IPS DF 6.9 (cell line): ENCODE data around the gene LPP.

Source experiments
- DNase-seq: peaks from one replicate; pipeline ENCODE4 v3.0.0-alpha.2; 2013; ENCODE audit warnings: low read depth, low spot score
- H3K27ac ChIP-seq: one replicate; pipeline ENCODE4 v1.5.1; 2013; ENCODE audit warnings: low read length, control low read depth
- H3K27me3 ChIP-seq: 2 replicates; pipeline ENCODE4 v1.6.1; 2013; ENCODE audit warnings: mild to moderate bottlenecking, low read length; ENCODE audit not compliant: control insufficient read depth, insufficient read depth
- H3K36me3 ChIP-seq: 2 replicates; pipeline ENCODE4 v1.6.1; 2013; ENCODE audit warnings: low read length; ENCODE audit not compliant: control insufficient read depth, insufficient read depth
- H3K4me1 ChIP-seq: 2 replicates; pipeline ENCODE4 v1.6.1; 2013; ENCODE audit warnings: low read length; ENCODE audit not compliant: control insufficient read depth, insufficient read depth
- H3K4me3 ChIP-seq: 2 replicates; pipeline ENCODE4 v1.5.1; 2013; ENCODE audit warnings: mild to moderate bottlenecking, low read length
- H3K9me3 ChIP-seq: 2 replicates; pipeline ENCODE4 v1.6.1; 2013; ENCODE audit warnings: low read length, inconsistent platforms; ENCODE audit not compliant: control insufficient read depth, insufficient read depth
- WGBS: extraction: QIAGEN DNeasy Blood & Tissue Kit; methylation state at CpG from one replicate; pipeline ENCODE4 v1.1.7; 2013; ENCODE audit warnings: mixed read lengths, missing lambda C conversion rate; ENCODE audit not compliant: insufficient read length, insufficient coverage; 5-methylcytosine and 5-hydroxymethylcytosine counted together

The LPP gene

DNA sequence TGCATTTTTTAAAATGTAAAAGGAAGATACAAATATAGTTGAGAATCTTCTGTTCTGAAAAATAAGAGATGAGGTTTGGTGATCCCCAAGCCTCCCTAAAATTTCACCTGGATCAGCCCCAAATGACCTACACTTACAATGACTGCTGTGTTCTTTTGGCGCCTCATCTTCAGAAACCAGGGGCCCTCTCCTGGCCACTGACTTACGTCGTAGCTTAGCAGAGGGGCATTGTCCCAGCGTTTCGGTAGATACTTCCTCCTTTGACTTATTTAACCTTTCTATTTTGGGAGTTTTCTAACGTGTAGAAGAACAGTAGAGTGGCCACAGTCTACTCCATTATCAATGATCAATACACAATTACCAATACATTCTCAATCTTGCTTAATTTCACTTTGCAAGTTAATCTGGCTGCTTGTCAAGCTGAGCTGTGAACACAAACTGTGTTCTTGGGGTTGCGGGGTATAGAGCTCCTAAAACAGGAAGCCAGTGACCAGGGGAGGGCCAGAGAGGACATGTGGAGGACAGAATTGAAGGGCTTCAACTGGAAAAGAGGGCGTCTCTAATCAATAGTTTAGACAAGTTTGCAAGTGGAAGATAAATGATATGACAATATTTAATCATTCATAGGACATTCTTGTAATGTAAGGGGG is 419.5 kb downstream of the LPP start:
- no peaks in the 10 kb centered on the region for H3K36me3 ChIP-seq
- no peak for DNase-seq

GRCh38 chr3:188573956-188574355 is 420.0 kb downstream of the LPP start:
- no CpG with 5 or more reads among the region's 3 CpGs for WGBS
- Histone ChIP-seq H3K4me1 (no peaks in the 10 kb centered on the region), H3K27me3 (no peaks in the 10 kb centered on the region), H3K27ac (no peak overlapping the region), H3K9me3 (no peaks in the 10 kb centered on the region), H3K36me3 (no peaks in the 10 kb centered on the region), H3K4me3 (no peak overlapping the region)
- DNase-seq: no peak

More for the DNA sequence above, 419.5 kb downstream of the LPP start:
- no CpG with 5 or more reads among the region's 8 CpGs for WGBS
- Histone ChIP-seq H3K27me3 (no peaks in the 10 kb centered on the region), H3K9me3 (no peaks in the 10 kb centered on the region), H3K4me1 (no peaks in the 10 kb centered on the region), H3K27ac (no peak overlapping the region), H3K4me3 (no peak overlapping the region)

GRCh38 chr3:188574885-188575284 is 420.9 kb downstream of the LPP start:
- no peaks in the 10 kb centered on the region for H3K9me3 ChIP-seq
- H3K4me1 ChIP-seq: no peaks in the 10 kb centered on the region
- WGBS: no CpG with 5 or more reads among the region's 5 CpGs
- no peaks in the 10 kb centered on the region for H3K36me3 ChIP-seq
- no peak overlapping the region for H3K4me3 ChIP-seq
- H3K27me3 ChIP-seq: no peaks in the 10 kb centered on the region
- H3K27ac ChIP-seq: no peak overlapping the region
- no peak for DNase-seq

GRCh38 chr3:188575501-188575900 is 421.5 kb downstream of the LPP start:
- H3K27ac ChIP-seq: no peak overlapping the region
- no peaks in the 10 kb centered on the region for H3K36me3 ChIP-seq
- H3K4me3 ChIP-seq: no peak overlapping the region
- WGBS: no CpG with 5 or more reads among the region's 6 CpGs
- H3K27me3 ChIP-seq: no peaks in the 10 kb centered on the region
- no peaks in the 10 kb centered on the region for H3K4me1 ChIP-seq
- H3K9me3 ChIP-seq: no peaks in the 10 kb centered on the region
- DNase-seq: no peak

DNA sequence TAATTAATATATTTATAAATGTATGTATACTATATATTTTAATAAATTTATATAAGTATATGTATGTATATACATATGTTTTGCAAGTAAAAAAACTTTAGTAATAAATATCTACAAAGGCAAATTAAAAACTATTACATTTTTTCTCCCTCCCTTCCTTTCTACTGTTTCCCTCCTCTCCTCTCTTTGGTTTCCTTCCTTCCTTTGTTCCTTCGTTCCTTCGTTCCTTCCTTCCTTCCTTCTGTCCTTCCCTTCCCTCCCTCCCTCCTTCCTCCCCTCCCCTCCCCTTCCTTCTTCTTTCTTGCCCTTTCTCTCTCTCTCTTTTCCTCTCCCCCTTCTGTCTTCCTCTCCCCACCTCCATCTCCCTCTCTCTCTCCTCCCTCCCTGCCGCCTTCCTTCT is 423.6 kb downstream of the LPP start:
- Histone ChIP-seq H3K9me3 (no peaks in the 10 kb centered on the region), H3K4me3 (no peak overlapping the region), H3K27me3 (no peaks in the 10 kb centered on the region), H3K36me3 (no peaks in the 10 kb centered on the region), H3K27ac (no peak overlapping the region), H3K4me1 (no peaks in the 10 kb centered on the region)
- no CpG with 5 or more reads among the region's 3 CpGs for WGBS
- no peak for DNase-seq

GRCh38 chr3:188578576-188579363 is 424.8 kb downstream of the LPP start:
- H3K4me1 ChIP-seq: no peaks in the 10 kb centered on the region
- H3K27me3 ChIP-seq: no peaks in the 10 kb centered on the region
- no peaks in the 10 kb centered on the region for H3K36me3 ChIP-seq
- H3K27ac ChIP-seq: no peak overlapping the region
- H3K4me3 ChIP-seq: no peak overlapping the region
- no CpG with 5 or more reads among the region's 6 CpGs for WGBS
- H3K9me3 ChIP-seq: no peaks in the 10 kb centered on the region
- DNase-seq: no peak

GRCh38 chr3:188580223-188580622 is 426.3 kb downstream of the LPP start:
- H3K27ac ChIP-seq: no peak overlapping the region
- H3K9me3 ChIP-seq: no peaks in the 10 kb centered on the region
- no peaks in the 10 kb centered on the region for H3K27me3 ChIP-seq
- no peak for DNase-seq
- H3K4me1 ChIP-seq: no peaks in the 10 kb centered on the region
- H3K36me3 ChIP-seq: no peaks in the 10 kb centered on the region
- no CpG with 5 or more reads among the region's 1 CpG for WGBS
- H3K4me3 ChIP-seq: no peak overlapping the region

DNA sequence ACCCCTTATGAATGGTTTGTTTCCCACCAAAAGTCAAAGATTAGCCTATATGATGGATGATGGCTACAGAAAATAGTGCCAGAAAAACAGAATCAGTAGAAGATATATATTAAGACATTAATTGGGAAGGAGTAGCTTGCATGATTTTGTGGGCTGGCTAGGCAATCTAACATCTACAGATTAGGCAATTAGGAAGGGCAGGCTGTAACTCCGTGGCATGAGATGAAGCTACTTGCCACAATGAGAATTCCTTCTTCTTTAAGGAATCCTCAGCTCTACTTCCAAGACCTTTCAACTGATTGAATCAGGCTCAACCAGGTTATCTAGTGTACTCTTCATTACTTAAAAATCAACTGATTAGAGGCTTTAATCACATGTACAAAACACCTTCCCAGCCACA is 426.7 kb downstream of the LPP start:
- no peaks in the 10 kb centered on the region for H3K4me1 ChIP-seq
- H3K4me3 ChIP-seq: no peak overlapping the region
- no peaks in the 10 kb centered on the region for H3K36me3 ChIP-seq
- DNase-seq: no peak
- H3K27me3 ChIP-seq: no peaks in the 10 kb centered on the region
- no CpG with 5 or more reads among the region's 1 CpG for WGBS
- H3K27ac ChIP-seq: no peak overlapping the region
- H3K9me3 ChIP-seq: no peaks in the 10 kb centered on the region

- H3K4me1 ChIP-seq: no peaks in the 10 kb centered on the region
- 100% methylated on average over 3 of the region's 4 CpGs for WGBS
- H3K4me3 ChIP-seq: no peak overlapping the region
- H3K27me3 ChIP-seq: no peaks in the 10 kb centered on the region
- H3K27ac ChIP-seq: no peak overlapping the region
- DNase-seq: no peak
- H3K9me3 ChIP-seq: no peaks in the 10 kb centered on the region
- H3K36me3 ChIP-seq: no peaks in the 10 kb centered on the region
These were observed 427.4 kb downstream of the LPP start for GRCh38 chr3:188581365-188581764.

- no peaks in the 10 kb centered on the region for H3K9me3 ChIP-seq
- no peak overlapping the region for H3K27ac ChIP-seq
- H3K27me3 ChIP-seq: no peaks in the 10 kb centered on the region
- H3K36me3 ChIP-seq: no peaks in the 10 kb centered on the region
- WGBS: no CpG with 5 or more reads among the region's 4 CpGs
- no peak overlapping the region for H3K4me3 ChIP-seq
- no peaks in the 10 kb centered on the region for H3K4me1 ChIP-seq
- DNase-seq: no peak
These were observed 427.8 kb downstream of the LPP start for GRCh38 chr3:188581792-188582191.
